SK-N-SH (cell line): Measurements from ENCODE around the gene CCDC122. TPM values are rescaled to one million over a fixed set of nuclear protein-coding genes. Genes with fewer than 3 reads are reported as not detected.

Experiments used
- CTCF ChIA-PET: fragments of 300-600, 350-600 bp; formaldehyde crosslinking; extraction: SDS; loops from one replicate; lab custom pipeline; 2021; lab: Yijun Ruan, JAX
- POLR2A ChIA-PET: fragments of 350-600 bp; sonication (Branson Sonifier 250); formaldehyde crosslinking; extraction: SDS; loops from one replicate; lab custom pipeline; 2020; ENCODE audit warnings: antibody characterized with exemption, inconsistent platforms; lab: Yijun Ruan, JAX
- DNase-seq: peaks from one replicate; pipeline ENCODE4 v3.0.0; 2012
- H2AFZ ChIP-seq: fragments of 200-600 bp; sonication (generic); 2 replicates; pipeline ENCODE4 v1.8.1; 2016; ENCODE audit warnings: antibody characterized with exemption, mild to moderate bottlenecking, low read depth
- H3F3A ChIP-seq: fragments of 200-600 bp; sonication (generic); replicated peaks from 2 replicates; pipeline ENCODE3; 2016; ENCODE audit warnings: antibody characterized with exemption, mild to moderate bottlenecking; ENCODE audit not compliant: insufficient read depth
- H3K27ac ChIP-seq, 2 experiments: fragments of 200-500 bp in 1 of 2; fragments of 200-600 bp in 1 of 2; sonication (Bioruptor generic) in 1 of 2; sonication (generic), shearing (Covaris generic) in 1 of 2; 2 replicates each; pipeline versions ENCODE4 v1.5.1 to v1.6.1; 2014 to 2016; ENCODE audit warnings: low read depth in 2 of 2, inconsistent platforms in 1 of 2, low read length in 1 of 2, mild to moderate bottlenecking in 1 of 2, mixed read lengths in 1 of 2
- H3K27me3 ChIP-seq: fragments of 200-600 bp; sonication (generic), shearing (Covaris generic); 2 replicates; pipeline ENCODE4 v1.6.1; 2016; ENCODE audit warnings: mixed run types; ENCODE audit not compliant: insufficient read depth
- H3K36me3 ChIP-seq, 2 experiments: fragments of 200-500 bp in 1 of 2; fragments of 200-600 bp in 1 of 2; sonication (Bioruptor generic) in 1 of 2; sonication (generic) in 1 of 2; replicated peaks in 1 of 2; 2 replicates each; pipeline versions ENCODE3 to v1.5.1; 2014 to 2016; ENCODE audit warnings: low read length in 1 of 2, mild to moderate bottlenecking in 1 of 2; ENCODE audit not compliant: insufficient read depth in 2 of 2, control insufficient read depth in 1 of 2
- H3K4me1 ChIP-seq, 2 experiments: fragments of 200-500 bp in 1 of 2; fragments of 200-600 bp in 1 of 2; sonication (Bioruptor generic) in 1 of 2; sonication (generic), shearing (Covaris generic) in 1 of 2; 2 replicates each; pipeline versions ENCODE4 v1.5.1 to v1.6.1; 2014 to 2016; ENCODE audit warnings: low read depth in 1 of 2, low read length in 1 of 2, mixed run types in 1 of 2; ENCODE audit not compliant: insufficient read depth in 2 of 2, control insufficient read depth in 1 of 2
- H3K4me2 ChIP-seq: fragments of 200-600 bp; sonication (generic), shearing (Covaris generic); 2 replicates; pipeline ENCODE4 v1.6.1; 2017; ENCODE audit warnings: mixed run types
- H3K4me3 ChIP-seq, 2 experiments: fragments of 200-500 bp in 1 of 2; fragments of 200-600 bp in 1 of 2; sonication (Bioruptor generic) in 1 of 2; sonication (generic), shearing (Covaris generic) in 1 of 2; 2 replicates each; pipeline versions ENCODE4 v1.5.1 to v1.8.1; 2014 to 2016; ENCODE audit warnings: low read depth in 2 of 2, inconsistent platforms in 1 of 2, low read length in 1 of 2, mild to moderate bottlenecking in 1 of 2, mixed read lengths in 1 of 2, moderate library complexity in 1 of 2
- H3K79me2 ChIP-seq: fragments of 200-600 bp; sonication (generic); 2 replicates; pipeline ENCODE4 v1.8.1; 2017; ENCODE audit warnings: mild to moderate bottlenecking; ENCODE audit not compliant: insufficient read depth
- H3K9ac ChIP-seq: fragments of 200-600 bp; sonication (generic); 2 replicates; pipeline ENCODE4 v1.6.1; 2017; ENCODE audit warnings: mixed run types
- H3K9me2 ChIP-seq: fragments of 200-600 bp; sonication (generic); 2 replicates; pipeline ENCODE4 v1.6.1; 2017; ENCODE audit warnings: mixed run types
- H3K9me3 ChIP-seq: fragments of 200-600 bp; sonication (generic); 2 replicates; pipeline ENCODE4 v1.6.1; 2017; ENCODE audit warnings: mixed run types, mild to moderate bottlenecking, moderate library complexity
- H4K20me1 ChIP-seq: fragments of 200-600 bp; sonication (generic); 2 replicates; pipeline ENCODE4 v1.6.1; 2017; ENCODE audit warnings: mild to moderate bottlenecking, mixed run types; ENCODE audit not compliant: insufficient read depth
- CHD2 ChIP-seq: fragments of 150-350 bp; IDR thresholded peaks from 2 replicates; pipeline ENCODE4 v1.6.1; 2018; ENCODE audit warnings: low read length; ENCODE audit not compliant: partially characterized antibody
- ELF1 ChIP-seq: IDR thresholded peaks from 2 replicates; pipeline ENCODE4 v1.4.0; 2012
- EP300 ChIP-seq, 2 experiments: IDR thresholded peaks; 2 replicates each; pipeline versions ENCODE4 v1.4.0 to v1.6.1; 2012; ENCODE audit warnings: borderline replicate concordance in 1 of 2, low read depth in 1 of 2, low read length in 1 of 2
- EZH2phosphoT487 ChIP-seq: fragments of 200-600 bp; sonication (generic); IDR thresholded peaks from 2 replicates; pipeline ENCODE4 v1.6.1; 2017; ENCODE audit warnings: low read depth, mixed run types, mild to moderate bottlenecking, antibody characterized with exemption, moderate library complexity, borderline replicate concordance
- FOSL2 ChIP-seq: IDR thresholded peaks from 2 replicates; pipeline ENCODE4 v1.4.0; 2012; ENCODE audit warnings: low read depth, mild to moderate bottlenecking, moderate library complexity, borderline replicate concordance
- FOXJ3 ChIP-seq: sonication (generic); formaldehyde crosslinking; IDR thresholded peaks from 2 replicates; pipeline ENCODE4 v1.5.1; 2020; ENCODE audit warnings: mild to moderate bottlenecking, missing genetic modification reagents
- FOXM1 ChIP-seq: IDR thresholded peaks from 2 replicates; pipeline ENCODE4 v1.4.0; 2012; ENCODE audit warnings: low read depth, mild to moderate bottlenecking
- GABPA ChIP-seq: IDR thresholded peaks from 2 replicates; pipeline ENCODE4 v1.4.0; 2012; ENCODE audit warnings: low read depth, mild to moderate bottlenecking
- GATA2 ChIP-seq: sonication (generic); formaldehyde crosslinking; IDR thresholded peaks from 2 replicates; pipeline ENCODE4 v1.5.0; 2020; ENCODE audit warnings: mild to moderate bottlenecking, missing genetic modification reagents
- IRF3 ChIP-seq: fragments of 150-350 bp; IDR thresholded peaks from 2 replicates; pipeline ENCODE4 v1.6.1; 2016; ENCODE audit warnings: mild to moderate bottlenecking, low read depth, low read length
- MEF2A ChIP-seq: IDR thresholded peaks from 2 replicates; pipeline ENCODE4 v1.4.0; 2012; ENCODE audit warnings: low read depth, borderline replicate concordance
- NFIC ChIP-seq: IDR thresholded peaks from 2 replicates; pipeline ENCODE4 v1.4.0; 2012; ENCODE audit warnings: borderline replicate concordance
- NRF1 ChIP-seq: IDR thresholded peaks from 2 replicates; pipeline ENCODE4 v1.6.1; 2012; ENCODE audit warnings: low read depth, mild to moderate bottlenecking, low read length
- POLR2AphosphoS5 ChIP-seq: IDR thresholded peaks from 2 replicates; pipeline ENCODE4 v1.6.1; 2012; ENCODE audit warnings: low read depth, low read length
- RAD21 ChIP-seq: IDR thresholded peaks from 2 replicates; pipeline ENCODE4 v1.6.1; 2012; ENCODE audit warnings: mild to moderate bottlenecking, low read length
- RFX5 ChIP-seq: IDR thresholded peaks from 2 replicates; pipeline ENCODE4 v1.6.1; 2012; ENCODE audit warnings: mild to moderate bottlenecking, improper control_type of control experiment, low read length
- RXRA ChIP-seq: IDR thresholded peaks from 2 replicates; pipeline ENCODE4 v1.4.0; 2012; ENCODE audit warnings: low read depth, mild to moderate bottlenecking, borderline replicate concordance
- SMC3 ChIP-seq: IDR thresholded peaks from 2 replicates; pipeline ENCODE4 v1.6.1; 2012; ENCODE audit warnings: low read depth, low read length, improper control_type of control experiment
- TAF1 ChIP-seq: IDR thresholded peaks from 2 replicates; pipeline ENCODE4 v1.6.1; 2012; ENCODE audit warnings: low read depth, mild to moderate bottlenecking, low read length, moderate library complexity, borderline replicate concordance
- TCF12 ChIP-seq: IDR thresholded peaks from 2 replicates; pipeline ENCODE4 v1.4.0; 2012
- TEAD4 ChIP-seq: IDR thresholded peaks from 2 replicates; pipeline ENCODE4 v1.4.0; 2012; ENCODE audit warnings: mild to moderate bottlenecking, borderline replicate concordance; ENCODE audit not compliant: insufficient read depth
- USF2 ChIP-seq: fragments of 150-350 bp; IDR thresholded peaks from 2 replicates; pipeline ENCODE4 v1.6.1; 2017; ENCODE audit warnings: antibody characterized with exemption, low read length, low read depth, borderline replicate concordance
- WGBS: methylation state at CpG from one replicate; pipeline ENCODE4 v1.1.6; 2017; ENCODE audit warnings: low lambda C conversion rate; 5-methylcytosine and 5-hydroxymethylcytosine counted together
- polyA plus RNA-seq, 3 experiments: library from polyadenylated mRNA; depleted of rRNA; stranded (reverse); fragments of >200 nt; gene quantifications; 2 replicates each; pipeline ENCODE4 v1.2.3, GENCODE V29; 2012
- TF ChIP-seq, protein P1 (sequence below): IDR thresholded peaks from 2 replicates; pipeline ENCODE4 v1.4.0; 2012; ENCODE audit warnings: low read depth, borderline replicate concordance
- TF ChIP-seq, protein P2 (sequence below): IDR thresholded peaks from 2 replicates; pipeline ENCODE4; 2012
- TF ChIP-seq, protein P3 (sequence below): IDR thresholded peaks from 2 replicates; pipeline ENCODE4 v1.4.0; 2012; ENCODE audit warnings: low read depth
- TF ChIP-seq, protein P4 (sequence below): IDR thresholded peaks from 2 replicates; pipeline ENCODE4 v1.4.0; 2012; ENCODE audit warnings: low read depth, borderline replicate concordance

CCDC122 gene
- polyA plus RNA-seq, 1 of the 3 experiments (the other 2 are of a cell fraction) = 1.4 TPM

DNA sequence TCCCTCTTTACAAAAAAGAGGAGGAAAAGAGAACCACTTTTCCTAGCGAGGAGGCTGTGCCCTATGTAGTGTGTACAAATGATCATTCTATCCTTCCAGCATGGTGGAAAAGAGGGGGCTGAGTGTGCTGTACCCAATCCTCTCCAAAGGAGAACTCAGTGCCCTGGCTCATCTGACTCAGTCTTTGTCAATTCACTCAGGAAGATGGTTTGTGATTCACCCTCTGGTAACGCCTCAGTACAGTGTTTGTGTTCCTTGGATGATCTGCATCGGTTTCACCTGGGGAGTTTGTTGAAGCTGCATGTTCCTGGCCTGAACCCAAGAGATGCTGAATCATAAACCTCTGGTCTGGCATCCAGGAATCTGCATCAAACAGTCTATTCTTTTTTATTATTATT lies 74.5 kb downstream of the CCDC122 start:
- peak overlapping the region; percentile 27 to 57; a peak in 3 of 4 replicates for H3K4me3 ChIP-seq
- peak overlapping the region; percentile 55 for H3K9ac ChIP-seq
- H3K79me2 ChIP-seq = no peaks in the 10 kb centered on the region
- DNase-seq = peak; percentile 34
- no peaks in the 10 kb centered on the region for H4K20me1 ChIP-seq
- WGBS = 21% methylated on average over 3 of the region's 3 CpGs
- no peaks in the 10 kb centered on the region for H3K9me3 ChIP-seq
- H3F3A ChIP-seq = peaks cover 10% of the 10 kb centered on the region
- H3K4me2 ChIP-seq = peak overlapping the region; percentile 77
- ChIA-PET CTCF (interaction anchor here (0.5 to 3.9 kb wide), 46 partner anchors 10 to 1214 kb away, joined by 3 to 50 read pairs (median 4); no protein-coding TSS in a partner anchor), POLR2A (no interaction called here)
- no peaks in the 10 kb centered on the region for H3K36me3 ChIP-seq
- no peak overlapping the region for H2AFZ ChIP-seq
- no peaks in the 10 kb centered on the region for H3K9me2 ChIP-seq
- H3K27me3 ChIP-seq = no peaks in the 10 kb centered on the region
- H3K27ac ChIP-seq = peak overlapping the region; percentile 68 to 85
- H3K4me1 ChIP-seq = peaks cover 4 to 7% of the 10 kb centered on the region in 2 experiments; a peak in 3 of 4 replicates
- TF ChIP-seq EP300 (IDR thresholded peaks at IDR 0.05; ENCODE audit: borderline replicate concordance in 1 of 2, low read depth in 1 of 2, low read length in 1 of 2) = peak in 1 of 2 experiments; percentile 88; a peak in 1 of 4 replicates
- no peak for TF ChIP-seq NRF1
- no peak for TF ChIP-seq TAF1
- peak; percentile 59 for TF ChIP-seq TEAD4
- no peak for TF ChIP-seq GATA2 (CRISPR knock-in tag)
- TF ChIP-seq MEF2A = no peak
- TF ChIP-seq RFX5 = no peak
- TF ChIP-seq CHD2 = no peak
- TF ChIP-seq RXRA = peak; percentile 18; the same call in 1 of the 2 replicates
- TF ChIP-seq FOXJ3 = no peak
- TF ChIP-seq IRF3 = no peak
- TF ChIP-seq SMC3 = no peak
- TF ChIP-seq EZH2phosphoT487 = no peak
- peak; percentile 94 for TF ChIP-seq NFIC
- peak; percentile 70; the same call in 1 of the 2 replicates for TF ChIP-seq POLR2AphosphoS5
- peak; percentile 89 for TF ChIP-seq TCF12
- no peak for TF ChIP-seq RAD21
- TF ChIP-seq, protein P1, sequence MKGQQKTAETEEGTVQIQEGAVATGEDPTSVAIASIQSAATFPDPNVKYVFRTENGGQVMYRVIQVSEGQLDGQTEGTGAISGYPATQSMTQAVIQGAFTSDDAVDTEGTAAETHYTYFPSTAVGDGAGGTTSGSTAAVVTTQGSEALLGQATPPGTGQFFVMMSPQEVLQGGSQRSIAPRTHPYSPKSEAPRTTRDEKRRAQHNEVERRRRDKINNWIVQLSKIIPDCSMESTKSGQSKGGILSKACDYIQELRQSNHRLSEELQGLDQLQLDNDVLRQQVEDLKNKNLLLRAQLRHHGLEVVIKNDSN = no peak
- TF ChIP-seq, protein P2, sequence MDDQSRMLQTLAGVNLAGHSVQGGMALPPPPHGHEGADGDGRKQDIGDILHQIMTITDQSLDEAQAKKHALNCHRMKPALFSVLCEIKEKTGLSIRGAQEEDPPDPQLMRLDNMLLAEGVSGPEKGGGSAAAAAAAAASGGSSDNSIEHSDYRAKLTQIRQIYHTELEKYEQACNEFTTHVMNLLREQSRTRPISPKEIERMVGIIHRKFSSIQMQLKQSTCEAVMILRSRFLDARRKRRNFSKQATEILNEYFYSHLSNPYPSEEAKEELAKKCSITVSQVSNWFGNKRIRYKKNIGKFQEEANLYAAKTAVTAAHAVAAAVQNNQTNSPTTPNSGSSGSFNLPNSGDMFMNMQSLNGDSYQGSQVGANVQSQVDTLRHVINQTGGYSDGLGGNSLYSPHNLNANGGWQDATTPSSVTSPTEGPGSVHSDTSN = peak; percentile 72
- TF ChIP-seq ELF1 = no peak
- no peak for TF ChIP-seq GABPA
- TF ChIP-seq, protein P3, sequence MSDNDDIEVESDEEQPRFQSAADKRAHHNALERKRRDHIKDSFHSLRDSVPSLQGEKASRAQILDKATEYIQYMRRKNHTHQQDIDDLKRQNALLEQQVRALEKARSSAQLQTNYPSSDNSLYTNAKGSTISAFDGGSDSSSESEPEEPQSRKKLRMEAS = peak; percentile 45; the same call in 1 of the 2 replicates
- peak; percentile 95 for TF ChIP-seq FOSL2
- TF ChIP-seq, protein P4, sequence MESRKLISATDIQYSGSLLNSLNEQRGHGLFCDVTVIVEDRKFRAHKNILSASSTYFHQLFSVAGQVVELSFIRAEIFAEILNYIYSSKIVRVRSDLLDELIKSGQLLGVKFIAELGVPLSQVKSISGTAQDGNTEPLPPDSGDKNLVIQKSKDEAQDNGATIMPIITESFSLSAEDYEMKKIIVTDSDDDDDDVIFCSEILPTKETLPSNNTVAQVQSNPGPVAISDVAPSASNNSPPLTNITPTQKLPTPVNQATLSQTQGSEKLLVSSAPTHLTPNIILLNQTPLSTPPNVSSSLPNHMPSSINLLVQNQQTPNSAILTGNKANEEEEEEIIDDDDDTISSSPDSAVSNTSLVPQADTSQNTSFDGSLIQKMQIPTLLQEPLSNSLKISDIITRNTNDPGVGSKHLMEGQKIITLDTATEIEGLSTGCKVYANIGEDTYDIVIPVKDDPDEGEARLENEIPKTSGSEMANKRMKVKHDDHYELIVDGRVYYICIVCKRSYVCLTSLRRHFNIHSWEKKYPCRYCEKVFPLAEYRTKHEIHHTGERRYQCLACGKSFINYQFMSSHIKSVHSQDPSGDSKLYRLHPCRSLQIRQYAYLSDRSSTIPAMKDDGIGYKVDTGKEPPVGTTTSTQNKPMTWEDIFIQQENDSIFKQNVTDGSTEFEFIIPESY = peak; percentile 35; the same call in 1 of the 2 replicates
- no peak for TF ChIP-seq USF2
- TF ChIP-seq FOXM1 = peak; percentile 56; the same call in 1 of the 2 replicates
